HPDE6-E6E7 (cell line): ENCODE measurements around the gene SV2C.

Experiments used
- DNase-seq: peaks from one replicate; pipeline ENCODE4 v3.0.0; 2011; ENCODE audit warnings: missing footprints; ENCODE audit errors: extremely low spot score

Gene SV2C

GRCh38 chr5:76163111-76163628, 80.0 kb downstream of the SV2C start:
- no peak for DNase-seq

- no peak for DNase-seq
Observed at GRCh38 chr5:76165029-76165428, 81.8 kb downstream of the SV2C start.

GRCh38 chr5:76165711-76166374, 82.7 kb downstream of the SV2C start:
- DNase-seq, result no peak

- no peak for DNase-seq
Observed at GRCh38 chr5:76166886-76167576, 83.8 kb downstream of the SV2C start.

GRCh38 chr5:76169146-76169905, 86.1 kb downstream of the SV2C start:
- no peak for DNase-seq

GRCh38 chr5:76174101-76174500, 90.9 kb downstream of the SV2C start:
- DNase-seq, result no peak

GRCh38 chr5:76175051-76175666, 92.0 kb downstream of the SV2C start:
- DNase-seq, result peak; percentile 40

GRCh38 chr5:76175821-76176403, 92.7 kb downstream of the SV2C start:
- no peak for DNase-seq

- DNase-seq, result no peak
Observed at GRCh38 chr5:76177978-76178377, 94.8 kb downstream of the SV2C start.

- DNase-seq, result no peak
Observed at GRCh38 chr5:76178913-76179312, 95.7 kb downstream of the SV2C start.

GRCh38 chr5:76180814-76181805, 97.9 kb downstream of the SV2C start:
- DNase-seq, result no peak

GRCh38 chr5:76187386-76187785, 104.2 kb downstream of the SV2C start:
- DNase-seq, result no peak

GRCh38 chr5:76190356-76190755, 107.2 kb downstream of the SV2C start:
- no peak for DNase-seq

- no peak for DNase-seq
Observed at GRCh38 chr5:76192837-76193236, 109.7 kb downstream of the SV2C start.

GRCh38 chr5:76193635-76194034, 110.5 kb downstream of the SV2C start:
- no peak for DNase-seq

- DNase-seq, result no peak
Observed at GRCh38 chr5:76194340-76194739, 111.2 kb downstream of the SV2C start.

GRCh38 chr5:76196457-76196856, 113.3 kb downstream of the SV2C start:
- DNase-seq, result no peak

GRCh38 chr5:76196886-76197489, 113.8 kb downstream of the SV2C start:
- no peak for DNase-seq

- DNase-seq, result no peak
Observed at GRCh38 chr5:76197726-76198125, 114.5 kb downstream of the SV2C start.
